Thyroid gland (tissue), 4 donors: ENCODE data around the gene HPCAL1. TPM values are rescaled to one million over a fixed set of nuclear protein-coding genes. Genes with fewer than 3 reads are reported as not detected.

Source experiments
- DNase-seq, 2 donors: peaks; one replicate each; pipeline ENCODE4 v3.0.0-alpha.2; 2019
- H3K27ac ChIP-seq, 3 donors: fragments of 200-600 bp; sonication (generic); 1 replicate in 2 of 3; 2 replicates in 1 of 3; pipeline ENCODE4 v1.5.1; 2016 to 2019; ENCODE audit warnings: mild to moderate bottlenecking in 1 of 3, moderate library complexity in 1 of 3
- H3K27me3 ChIP-seq: fragments of 200-600 bp; sonication (generic); one replicate; pipeline ENCODE4 v1.5.1; 2019
- H3K36me3 ChIP-seq, 2 donors: fragments of 200-600 bp; sonication (generic); one replicate each; pipeline ENCODE4 v1.5.1; 2016 to 2019
- H3K4me1 ChIP-seq, 2 donors: fragments of 200-600 bp; sonication (generic); one replicate each; pipeline ENCODE4 v1.5.1; 2017 to 2019
- H3K4me3 ChIP-seq, 3 donors: fragments of 200-600 bp; sonication (generic); replicated peaks in 1 of 3; 1 replicate in 2 of 3; 2 replicates in 1 of 3; pipeline ENCODE4 v1.5.1; 2016; ENCODE audit warnings: mild to moderate bottlenecking in 1 of 3
- H3K9me3 ChIP-seq: fragments of 200-600 bp; sonication (generic); one replicate; pipeline ENCODE4 v1.5.1; 2017
- POLR2A ChIP-seq, 2 donors: fragments of 450-650 bp; IDR thresholded peaks; one replicate each; pipeline ENCODE4 v1.6.1; 2017; ENCODE audit warnings: antibody characterized with exemption in 2 of 2, mild to moderate bottlenecking in 2 of 2, moderate library complexity in 1 of 2
- WGBS, 2 donors: methylation state at CpG; one replicate each; pipeline ENCODE4 v1.1.5; 2017; 5-methylcytosine and 5-hydroxymethylcytosine counted together
- intact Hi-C: fragments of 100-400 bp; cut with DNase I; formaldehyde crosslinking; loops from one replicate; pipeline ENCODE4 v1.15.1; 2023
- total RNA-seq, 4 donors: library from RNA; depleted of rRNA; stranded (reverse); fragments of >200 nt; gene quantifications; one replicate each; pipeline ENCODE4 v1.2.3, GENCODE V29; 2016
- TF ChIP-seq, protein P1 (sequence below), 6 experiments: fragments of 200-600 bp in 3 of 6; fragments of 450-650 bp in 3 of 6; sonication (generic) in 3 of 6; IDR thresholded peaks; one replicate each; pipeline ENCODE4 v1.5.1; 2016 to 2019; ENCODE audit warnings: antibody characterized with exemption in 6 of 6, mild to moderate bottlenecking in 2 of 6, inconsistent platforms in 1 of 6, moderate library complexity in 1 of 6

Gene HPCAL1
- total RNA-seq, 4 donors from 2014 or later = 39.9 to 84.2 (median 64.8) TPM

DNA sequence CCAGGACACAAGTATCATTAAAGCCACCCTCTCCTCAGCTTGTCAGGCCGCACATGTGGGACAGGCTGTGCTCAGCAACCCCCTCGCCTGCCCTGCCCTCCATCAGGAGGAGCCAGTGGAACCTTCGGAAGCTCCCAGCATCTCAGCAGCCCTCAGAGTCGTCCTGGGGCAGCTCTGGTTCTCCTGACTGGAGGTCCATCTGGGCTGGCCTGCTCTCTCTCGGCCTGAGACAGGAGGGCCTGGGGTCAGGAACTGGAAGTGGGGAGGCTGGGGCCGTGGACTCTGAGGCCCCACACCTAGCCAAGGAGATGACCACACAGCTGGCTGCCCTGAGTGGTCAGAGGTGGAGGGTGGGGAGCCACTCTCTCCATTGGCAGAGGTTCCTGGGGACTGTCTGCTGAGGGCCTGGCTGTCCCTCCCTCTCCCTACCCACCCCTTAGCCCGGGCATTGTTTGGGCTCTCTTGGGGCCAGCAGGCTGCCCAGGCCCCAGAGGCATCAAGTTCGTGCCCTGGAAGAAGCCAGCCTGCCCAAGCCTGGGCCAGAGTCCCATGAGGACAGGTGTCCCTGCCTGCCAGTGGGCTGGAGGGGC, 122.3 kb downstream of the HPCAL1 start:
- TF ChIP-seq POLR2A (IDR thresholded peaks at IDR 0.05) = no peak
- TF ChIP-seq, protein P1, sequence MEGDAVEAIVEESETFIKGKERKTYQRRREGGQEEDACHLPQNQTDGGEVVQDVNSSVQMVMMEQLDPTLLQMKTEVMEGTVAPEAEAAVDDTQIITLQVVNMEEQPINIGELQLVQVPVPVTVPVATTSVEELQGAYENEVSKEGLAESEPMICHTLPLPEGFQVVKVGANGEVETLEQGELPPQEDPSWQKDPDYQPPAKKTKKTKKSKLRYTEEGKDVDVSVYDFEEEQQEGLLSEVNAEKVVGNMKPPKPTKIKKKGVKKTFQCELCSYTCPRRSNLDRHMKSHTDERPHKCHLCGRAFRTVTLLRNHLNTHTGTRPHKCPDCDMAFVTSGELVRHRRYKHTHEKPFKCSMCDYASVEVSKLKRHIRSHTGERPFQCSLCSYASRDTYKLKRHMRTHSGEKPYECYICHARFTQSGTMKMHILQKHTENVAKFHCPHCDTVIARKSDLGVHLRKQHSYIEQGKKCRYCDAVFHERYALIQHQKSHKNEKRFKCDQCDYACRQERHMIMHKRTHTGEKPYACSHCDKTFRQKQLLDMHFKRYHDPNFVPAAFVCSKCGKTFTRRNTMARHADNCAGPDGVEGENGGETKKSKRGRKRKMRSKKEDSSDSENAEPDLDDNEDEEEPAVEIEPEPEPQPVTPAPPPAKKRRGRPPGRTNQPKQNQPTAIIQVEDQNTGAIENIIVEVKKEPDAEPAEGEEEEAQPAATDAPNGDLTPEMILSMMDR (IDR thresholded peaks at IDR 0.05) = no peak
- no peaks in the 10 kb centered on the region for H3K4me1 ChIP-seq
- 89 to 100% methylated on average over 5 to 6 of the region's 8 CpGs for WGBS, 2 donors
- peaks cover 8 to 9% of the 10 kb centered on the region in 2 donors for H3K36me3 ChIP-seq
- no peak for DNase-seq
- no peaks in the 10 kb centered on the region for H3K27me3 ChIP-seq
- intact Hi-C loops = no loop called here
- H3K4me3 ChIP-seq = no peak overlapping the region
- H3K9me3 ChIP-seq = no peaks in the 10 kb centered on the region
- H3K27ac ChIP-seq = no peak overlapping the region

DNA sequence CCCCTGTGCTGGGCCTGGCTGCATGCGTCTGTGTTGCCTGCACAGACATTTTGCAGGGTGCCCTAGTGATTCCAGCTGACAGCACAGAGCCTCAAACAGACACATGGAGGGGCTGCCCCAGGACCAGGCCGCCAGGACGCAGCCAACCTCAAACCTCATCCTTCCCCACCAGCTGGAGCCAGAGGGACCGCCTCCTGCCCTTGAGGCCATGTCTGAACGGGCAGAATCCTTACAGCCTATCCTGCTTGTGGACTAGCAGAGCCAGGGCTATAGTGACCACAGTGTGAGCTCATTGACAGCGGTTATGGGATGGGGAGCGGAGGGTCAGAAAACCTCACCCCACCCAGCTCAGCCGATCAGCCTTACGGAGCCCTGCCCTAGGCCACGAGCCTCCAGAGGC, 123.0 kb downstream of the HPCAL1 start:
- H3K36me3 ChIP-seq = peaks cover 8 to 9% of the 10 kb centered on the region in 2 donors
- TF ChIP-seq POLR2A (IDR thresholded peaks at IDR 0.05) = no peak
- TF ChIP-seq, protein P1 (IDR thresholded peaks at IDR 0.05) = no peak

DNA sequence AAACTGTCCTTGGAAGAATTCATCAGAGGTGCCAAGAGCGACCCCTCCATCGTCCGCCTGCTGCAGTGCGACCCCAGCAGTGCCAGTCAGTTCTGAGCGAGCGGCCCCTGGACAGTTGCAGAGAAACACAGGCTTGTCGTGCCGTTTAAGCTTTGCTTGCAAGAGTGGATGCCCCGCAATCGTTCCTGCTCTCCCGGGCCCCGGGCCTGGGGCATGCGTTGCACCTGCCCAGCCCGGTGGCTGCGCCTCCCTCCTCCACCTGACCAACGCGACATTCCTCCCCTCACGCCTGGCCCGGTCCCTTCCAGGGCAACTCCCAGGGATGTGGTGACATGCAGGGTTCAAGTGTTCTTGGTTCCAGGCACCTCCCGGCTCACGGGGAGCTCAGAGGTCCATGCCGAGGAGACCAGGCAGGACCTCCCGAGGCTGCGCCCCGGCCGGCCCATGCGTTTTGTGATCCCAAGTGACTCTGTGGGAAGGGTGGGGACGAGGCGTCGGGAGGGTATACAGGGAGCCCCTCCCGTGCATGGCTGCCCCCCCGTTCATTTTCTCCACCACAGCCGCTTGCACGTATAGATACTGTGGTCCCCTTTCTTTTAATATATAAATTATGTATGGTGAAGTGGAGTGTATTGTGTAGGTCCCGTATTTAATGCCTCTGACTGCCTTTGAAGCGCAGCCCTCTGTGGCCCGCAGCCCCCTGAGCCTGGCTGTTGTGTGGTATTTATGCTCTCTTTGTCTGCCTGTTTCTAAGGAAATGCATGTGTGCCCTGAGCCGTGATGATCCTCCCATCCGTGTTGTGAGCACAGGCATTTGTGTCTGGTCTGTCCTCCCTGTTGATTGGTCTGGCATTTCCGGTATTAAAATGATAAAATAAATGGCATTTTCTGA, 124.3 kb downstream of the HPCAL1 start:
- WGBS, 2 donors = 91 to 92% methylated on average over 35 to 39 of the region's 40 CpGs
- TF ChIP-seq, protein P1 (IDR thresholded peaks at IDR 0.05) = no peak
- no peak for TF ChIP-seq POLR2A (IDR thresholded peaks at IDR 0.05)
- Histone ChIP-seq H3K9me3 (no peaks in the 10 kb centered on the region), H3K27me3 (no peaks in the 10 kb centered on the region), H3K27ac (no peak overlapping the region), H3K4me1 (peaks cover 1 to 3% of the 10 kb centered on the region in 2 donors), H3K4me3 (no peak overlapping the region), H3K36me3 (peaks cover 8 to 9% of the 10 kb centered on the region in 2 donors)
- intact Hi-C loops = no loop called here
- no peak for DNase-seq

More for the DNA sequence above, 123.0 kb downstream of the HPCAL1 start:
- no peaks in the 10 kb centered on the region for H3K9me3 ChIP-seq
- intact Hi-C loops = no loop called here
- 72 to 86% methylated on average over 6 of the region's 10 CpGs for WGBS, 2 donors
- no peak for DNase-seq
- no peaks in the 10 kb centered on the region for H3K4me1 ChIP-seq
- no peaks in the 10 kb centered on the region for H3K27me3 ChIP-seq
- H3K27ac ChIP-seq = no peak overlapping the region
- H3K4me3 ChIP-seq = no peak overlapping the region

DNA sequence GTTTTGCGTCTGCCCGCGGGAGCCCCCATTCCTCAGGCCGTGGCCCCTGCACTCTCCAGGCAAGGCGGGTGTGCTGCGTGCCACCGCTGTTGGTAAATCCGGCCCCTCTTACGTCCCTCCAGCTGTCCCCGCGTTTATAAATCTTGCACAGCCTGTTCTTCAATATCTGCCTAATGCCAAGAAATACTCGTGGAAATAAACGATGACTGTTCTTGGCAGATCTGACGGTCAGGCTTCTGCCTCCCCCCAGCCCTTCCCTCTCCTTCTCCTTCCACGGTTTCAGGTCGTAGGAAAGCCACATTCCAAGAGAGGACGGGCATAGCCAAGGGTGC, 124.9 kb downstream of the HPCAL1 start:
- H3K4me1 ChIP-seq = peaks cover 5 to 7% of the 10 kb centered on the region in 2 donors
- peaks cover 8 to 9% of the 10 kb centered on the region in 2 donors for H3K36me3 ChIP-seq
- H3K27ac ChIP-seq = no peak overlapping the region
- peak in 1 of 2 donors; percentile 28 for DNase-seq
- TF ChIP-seq POLR2A (IDR thresholded peaks at IDR 0.05) = no peak
- no peaks in the 10 kb centered on the region for H3K27me3 ChIP-seq
- WGBS, 2 donors = 82 to 88% methylated on average over 17 of the region's 17 CpGs
- no peak overlapping the region for H3K4me3 ChIP-seq
- H3K9me3 ChIP-seq = no peaks in the 10 kb centered on the region
- intact Hi-C loops = no loop called here

DNA sequence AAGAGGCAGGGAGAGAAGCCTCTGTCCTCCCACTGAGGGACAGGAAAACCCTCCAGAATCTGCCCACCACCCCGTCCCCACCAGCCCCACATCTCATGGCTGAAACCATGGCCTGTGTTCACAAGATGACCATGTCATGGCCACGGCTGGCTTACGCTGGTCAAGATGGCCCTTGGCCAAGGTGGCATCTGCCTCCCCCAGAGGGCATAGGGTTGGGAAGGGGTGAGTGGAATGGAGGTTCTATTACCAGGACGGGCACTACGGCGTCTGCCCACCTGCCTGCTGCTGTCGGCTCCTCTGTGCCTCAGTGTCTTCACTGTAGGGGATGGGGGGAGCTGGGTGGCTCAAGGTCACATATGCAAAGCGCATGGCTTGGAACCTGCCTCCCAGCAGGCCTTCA, 125.7 kb downstream of the HPCAL1 start:
- Histone ChIP-seq H3K4me3 (no peak overlapping the region), H3K27me3 (no peaks in the 10 kb centered on the region), H3K4me1 (peaks cover 5 to 7% of the 10 kb centered on the region in 2 donors), H3K27ac (no peak overlapping the region), H3K36me3 (peaks cover 8 to 9% of the 10 kb centered on the region in 2 donors), H3K9me3 (no peaks in the 10 kb centered on the region)
- intact Hi-C loops = no loop called here
- 98 to 100% methylated on average over 5 to 8 of the region's 8 CpGs for WGBS, 2 donors
- TF ChIP-seq POLR2A (IDR thresholded peaks at IDR 0.05) = no peak
- TF ChIP-seq, protein P1 (IDR thresholded peaks at IDR 0.05) = no peak
- DNase-seq = no peak
